Thymus (tissue), 11 donors: ENCODE measurements around the gene ENAH. TPM values are rescaled to one million over a fixed set of nuclear protein-coding genes. Genes with fewer than 3 reads are reported as not detected.

Experiments used
- DNase-seq, 9 donors: peaks; one replicate each; pipeline ENCODE4 v3.0.0-alpha.2; 2013; ENCODE audit warnings: low spot score in 9 of 9, low read depth in 6 of 9, missing footprints in 1 of 9
- H3K27ac ChIP-seq, 2 donors: one replicate each; pipeline ENCODE4 v1.5.1; 2013; ENCODE audit warnings: control low read depth in 1 of 2, low read depth in 1 of 2, low read length in 1 of 2, mild to moderate bottlenecking in 1 of 2, moderate library complexity in 1 of 2
- H3K27me3 ChIP-seq, 2 donors: one replicate each; pipeline ENCODE4 v1.5.1; 2013; ENCODE audit warnings: low read length in 1 of 2; ENCODE audit not compliant: control insufficient read depth in 2 of 2, insufficient read depth in 1 of 2
- H3K36me3 ChIP-seq, 2 donors: one replicate each; pipeline ENCODE4 v1.5.1; 2013; ENCODE audit warnings: low read length in 1 of 2, mild to moderate bottlenecking in 1 of 2, moderate library complexity in 1 of 2; ENCODE audit not compliant: control insufficient read depth in 2 of 2, insufficient read depth in 2 of 2
- H3K4me1 ChIP-seq, 2 donors: one replicate each; pipeline ENCODE4 v1.5.1; 2013; ENCODE audit warnings: low read length in 2 of 2; ENCODE audit not compliant: control insufficient read depth in 2 of 2, insufficient read depth in 2 of 2
- H3K4me3 ChIP-seq, 2 donors: one replicate each; pipeline ENCODE4 v1.5.1; 2013; ENCODE audit warnings: low read length in 2 of 2, control low read depth in 1 of 2, mild to moderate bottlenecking in 1 of 2
- H3K9me3 ChIP-seq, 2 donors: one replicate each; pipeline ENCODE4 v1.5.1; 2013; ENCODE audit warnings: low read length in 1 of 2, mild to moderate bottlenecking in 1 of 2; ENCODE audit not compliant: control insufficient read depth in 2 of 2, insufficient read depth in 1 of 2
- WGBS: extraction: QIAGEN DNeasy Blood & Tissue Kit; methylation state at CpG from one replicate; pipeline ENCODE4 v1.1.7; 2013; 5-methylcytosine and 5-hydroxymethylcytosine counted together
- polyA plus RNA-seq: library from polyadenylated mRNA; stranded (reverse); fragments of 200-250 nt; gene quantifications from one replicate; pipeline ENCODE4 v1.2.3, GENCODE V29; 2013
- total RNA-seq: library from RNA; stranded (reverse); fragments of 120-200 nt; gene quantifications from one replicate; pipeline ENCODE4 v1.2.4, GENCODE V29; 2013
- donor health status: healthy.

The ENAH gene
- total and polyA plus RNA-seq, 2 donors, result 18.3 to 19.5 TPM

DNA sequence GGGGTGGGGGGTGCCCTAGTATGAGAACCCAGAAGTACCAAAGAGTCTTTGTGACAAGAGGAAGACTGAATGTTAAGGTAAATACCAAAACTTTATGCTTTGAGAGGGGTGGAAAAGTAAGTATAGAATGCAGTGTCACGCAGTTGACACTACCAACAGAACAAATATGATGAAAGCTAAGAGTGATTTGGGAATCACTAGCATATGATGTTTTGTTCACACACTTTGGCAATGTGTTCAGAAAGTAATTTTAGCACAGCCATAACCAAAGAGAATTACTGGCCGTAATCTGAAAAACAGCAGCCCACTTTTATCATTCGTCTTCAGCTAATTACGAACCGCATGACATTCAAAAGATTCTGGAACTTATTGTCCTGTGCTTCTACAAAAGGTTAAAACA lies 59.5 kb downstream of the ENAH start:
- H3K9me3 ChIP-seq, result no peaks in the 10 kb centered on the region
- DNase-seq, result no peak
- H3K27me3 ChIP-seq, result no peaks in the 10 kb centered on the region
- WGBS, result 99% methylated on average over 5 of the region's 5 CpGs
- no peaks in the 10 kb centered on the region for H3K4me1 ChIP-seq
- H3K36me3 ChIP-seq, result no peaks in the 10 kb centered on the region
- H3K4me3 ChIP-seq, result no peak overlapping the region
- H3K27ac ChIP-seq, result no peak overlapping the region

DNA sequence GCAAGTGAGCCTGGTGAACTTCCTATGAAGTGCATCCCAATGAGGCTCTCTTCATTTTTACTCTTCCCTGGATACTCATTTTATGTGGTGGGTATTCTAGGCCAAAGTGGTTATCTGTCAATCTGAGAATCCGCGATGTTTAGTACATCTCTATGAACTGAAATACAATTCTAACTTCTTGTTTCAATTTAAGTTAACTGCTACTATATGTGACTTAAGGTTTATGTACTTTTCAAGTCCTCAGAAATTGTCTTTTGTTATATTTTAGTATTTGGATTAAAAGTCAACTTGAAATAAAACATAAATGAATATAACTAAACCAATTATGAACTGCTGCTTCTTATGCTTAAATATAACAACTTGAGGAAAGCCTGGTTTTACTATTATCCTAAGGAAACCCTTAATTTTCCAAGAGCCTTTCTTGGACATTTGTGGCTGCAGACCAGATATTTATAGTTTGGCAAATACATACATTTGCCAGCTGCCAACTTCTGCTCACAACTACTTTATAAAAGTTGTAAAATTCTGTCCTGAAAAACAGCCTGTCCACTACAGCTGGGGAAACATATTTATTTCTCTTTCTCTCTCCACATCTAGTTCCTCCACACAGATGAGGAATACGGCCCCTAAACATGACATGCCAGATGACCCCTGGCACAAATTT lies 60.4 kb downstream of the ENAH start:
- H3K27ac ChIP-seq, result no peak overlapping the region
- no peaks in the 10 kb centered on the region for H3K9me3 ChIP-seq
- H3K36me3 ChIP-seq, result no peaks in the 10 kb centered on the region
- 95% methylated on average over 3 of the region's 3 CpGs for WGBS
- no peaks in the 10 kb centered on the region for H3K4me1 ChIP-seq
- no peaks in the 10 kb centered on the region for H3K27me3 ChIP-seq
- no peak for DNase-seq
- H3K4me3 ChIP-seq, result no peak overlapping the region

DNA sequence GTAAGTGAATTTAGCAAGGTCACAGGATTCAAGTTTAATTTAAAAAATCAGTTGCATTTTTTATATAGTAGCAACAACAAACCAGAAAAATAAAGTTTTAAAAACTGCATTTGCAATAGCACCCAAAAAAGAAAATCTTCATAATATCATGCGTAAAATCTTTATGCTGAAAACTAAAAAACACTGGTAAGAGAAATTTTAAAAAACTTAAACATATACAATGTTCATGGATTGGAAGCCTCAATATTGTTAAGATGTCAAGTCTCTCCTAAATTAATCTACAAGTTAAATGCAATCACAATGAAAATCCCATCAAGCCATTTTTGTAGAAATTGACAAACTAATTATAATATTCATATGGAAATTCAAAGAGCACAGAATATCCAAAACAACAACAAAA lies 65.6 kb downstream of the ENAH start:
- H3K27me3 ChIP-seq, result no peaks in the 10 kb centered on the region
- 97% methylated on average over 1 of the region's 1 CpG for WGBS

DNA sequence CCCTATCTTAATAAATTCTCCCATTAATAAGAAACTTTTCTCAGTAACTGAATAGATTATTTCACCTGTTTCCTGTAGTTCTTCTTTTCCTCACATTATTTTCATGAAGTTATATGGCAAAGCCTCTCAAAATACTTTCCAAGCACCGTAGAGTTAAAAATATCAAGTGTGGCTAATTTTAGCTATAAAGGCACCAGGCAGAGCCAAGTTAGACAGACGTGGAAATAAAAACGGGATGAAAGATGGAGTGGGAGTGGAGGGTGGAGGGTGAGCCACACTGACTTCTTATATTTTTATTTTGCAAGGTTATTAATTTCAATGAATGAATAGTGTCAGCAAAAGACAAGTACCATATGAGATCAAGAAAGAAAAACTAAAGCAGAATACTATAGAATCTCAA lies 71.7 kb downstream of the ENAH start:
- no peaks in the 10 kb centered on the region for H3K27me3 ChIP-seq
- H3K27ac ChIP-seq, result no peak overlapping the region
- peaks cover 0 to 4% of the 10 kb centered on the region in 2 donors for H3K4me1 ChIP-seq
- H3K36me3 ChIP-seq, result no peaks in the 10 kb centered on the region
- no peak for DNase-seq
- no peaks in the 10 kb centered on the region for H3K9me3 ChIP-seq
- no peak overlapping the region for H3K4me3 ChIP-seq
- 80% methylated on average over 3 of the region's 3 CpGs for WGBS

More for the DNA sequence above, 65.6 kb downstream of the ENAH start:
- Histone ChIP-seq H3K9me3 (no peaks in the 10 kb centered on the region), H3K4me3 (no peak overlapping the region), H3K36me3 (no peaks in the 10 kb centered on the region), H3K4me1 (no peaks in the 10 kb centered on the region), H3K27ac (no peak overlapping the region)
- DNase-seq, result no peak

DNA sequence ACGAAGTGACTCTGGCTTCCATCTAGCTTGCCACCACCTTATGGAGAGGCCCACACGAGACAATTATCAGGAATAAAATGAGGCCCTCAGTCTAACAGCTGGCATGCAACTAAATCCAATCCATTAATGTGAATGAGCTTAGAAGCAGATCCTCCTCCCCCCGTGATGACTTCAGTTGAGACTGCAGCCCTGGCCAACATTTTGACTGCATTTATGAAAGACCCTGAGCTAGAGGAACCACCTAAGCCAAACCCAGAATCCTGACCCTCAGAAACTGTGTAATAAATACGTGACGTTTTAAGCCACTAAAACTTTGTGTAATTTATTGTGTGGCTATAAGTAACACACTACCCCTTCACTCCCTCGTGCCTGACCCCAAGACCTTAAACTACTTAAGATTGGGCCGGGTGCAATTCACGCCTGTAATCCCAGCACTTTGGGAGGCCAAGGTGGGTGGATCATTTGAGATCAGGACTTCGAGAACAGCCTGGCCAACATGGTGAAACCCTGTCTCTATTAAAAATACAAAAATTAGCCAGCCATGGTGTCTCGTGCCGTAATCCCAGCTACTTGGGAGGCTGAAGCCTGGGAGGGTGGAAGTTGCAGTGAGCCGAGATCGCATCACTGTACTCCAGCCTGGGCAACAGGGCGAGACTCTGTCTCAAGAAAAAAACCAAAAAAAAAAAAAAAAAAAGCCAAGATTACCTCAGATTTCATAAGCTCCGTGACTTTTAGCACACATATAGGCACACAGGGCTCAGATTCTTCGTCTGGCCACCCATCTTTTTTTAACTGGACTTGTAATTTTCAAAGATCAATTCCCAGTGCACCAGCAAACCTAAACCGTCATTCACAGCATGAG lies 72.5 kb downstream of the ENAH start:
- Histone ChIP-seq H3K4me1 (peaks cover 0 to 4% of the 10 kb centered on the region in 2 donors), H3K9me3 (no peaks in the 10 kb centered on the region), H3K27ac (no peak overlapping the region), H3K27me3 (no peaks in the 10 kb centered on the region), H3K36me3 (no peaks in the 10 kb centered on the region), H3K4me3 (no peak overlapping the region)
- DNase-seq, result no peak
- 91% methylated on average over 17 of the region's 17 CpGs for WGBS

DNA sequence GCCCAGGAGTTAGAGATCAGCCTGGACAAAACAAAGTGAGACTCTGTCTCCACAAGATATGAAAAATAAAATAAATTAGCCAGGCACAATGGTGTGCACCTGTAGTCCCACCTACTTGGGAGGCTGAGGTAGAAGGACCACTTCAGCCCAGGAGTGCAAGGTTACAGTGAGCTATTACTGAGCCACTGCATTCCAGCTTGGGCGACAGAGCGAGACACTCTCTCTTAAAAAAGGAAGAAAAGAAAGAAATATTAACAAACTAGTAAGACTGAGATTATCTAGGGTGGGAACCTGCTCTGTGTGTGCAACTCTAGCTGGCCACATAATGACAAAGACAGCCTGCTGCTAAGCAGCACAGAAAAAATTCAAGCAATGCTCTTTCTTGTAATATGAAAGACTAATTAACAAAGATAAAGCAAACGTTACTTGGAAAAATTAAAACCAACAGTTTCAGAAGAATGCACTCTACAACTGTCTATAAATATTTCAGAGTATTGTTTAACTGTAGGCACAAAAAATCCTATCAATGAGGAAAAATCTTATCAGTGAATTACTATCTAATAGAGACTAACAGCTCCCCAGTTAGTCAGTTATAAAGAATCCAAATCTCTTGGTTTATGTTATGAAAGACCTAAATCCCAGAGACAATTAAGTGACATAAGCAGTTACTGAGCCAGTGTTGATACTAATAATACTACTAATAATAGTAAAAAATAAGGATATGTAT lies 74.5 kb downstream of the ENAH start:
- H3K9me3 ChIP-seq, result no peaks in the 10 kb centered on the region
- H3K4me3 ChIP-seq, result no peak overlapping the region
- H3K27ac ChIP-seq, result no peak overlapping the region
- DNase-seq, result no peak
- peaks cover 0 to 4% of the 10 kb centered on the region in 2 donors for H3K4me1 ChIP-seq
- no peaks in the 10 kb centered on the region for H3K27me3 ChIP-seq
- no peaks in the 10 kb centered on the region for H3K36me3 ChIP-seq
- 97% methylated on average over 3 of the region's 3 CpGs for WGBS

DNA sequence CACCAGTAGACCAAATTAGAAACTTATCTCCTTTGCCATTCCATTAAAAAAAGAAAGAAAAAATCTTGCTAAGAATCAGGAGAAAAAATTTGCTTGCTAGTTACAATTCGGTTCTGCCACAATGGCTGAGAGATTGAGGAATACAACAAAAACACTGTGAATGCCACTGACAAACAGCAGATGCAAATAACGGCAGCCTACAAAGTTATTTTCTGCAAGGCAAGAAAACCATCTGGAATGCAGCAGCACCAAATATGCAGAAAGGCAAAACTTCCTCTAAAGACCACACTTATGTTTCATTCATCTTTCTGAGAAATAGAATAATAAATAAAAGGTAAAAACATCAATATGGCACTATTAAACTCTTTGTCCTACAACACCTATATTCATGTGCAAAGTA lies 75.7 kb downstream of the ENAH start:
- H3K27me3 ChIP-seq, result no peaks in the 10 kb centered on the region
- peaks cover 0 to 4% of the 10 kb centered on the region in 2 donors for H3K4me1 ChIP-seq
- 94% methylated on average over 2 of the region's 2 CpGs for WGBS
- DNase-seq, result no peak
- no peak overlapping the region for H3K4me3 ChIP-seq
- no peaks in the 10 kb centered on the region for H3K9me3 ChIP-seq
- no peak overlapping the region for H3K27ac ChIP-seq
- no peaks in the 10 kb centered on the region for H3K36me3 ChIP-seq

DNA sequence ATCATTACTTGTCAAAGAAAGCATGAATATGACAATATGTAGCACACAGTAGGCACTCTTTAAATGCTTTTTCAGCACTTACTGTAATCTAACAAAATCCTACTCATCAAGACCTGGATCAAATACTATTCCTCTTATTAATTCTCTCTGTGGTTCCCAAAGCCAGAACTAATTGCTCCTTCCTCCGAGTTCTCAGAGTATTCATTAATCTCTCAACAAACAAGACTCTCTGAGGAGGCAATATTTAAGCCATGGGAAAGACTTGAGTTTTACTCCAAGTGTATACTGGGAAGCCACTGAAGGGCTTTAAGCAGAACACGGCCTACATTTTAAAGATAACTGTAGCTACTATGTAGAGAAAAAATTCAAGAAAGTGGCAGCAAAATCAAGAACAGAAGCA lies 79.7 kb downstream of the ENAH start:
- Histone ChIP-seq H3K4me1 (peaks cover 0 to 4% of the 10 kb centered on the region in 2 donors), H3K4me3 (no peak overlapping the region), H3K9me3 (no peaks in the 10 kb centered on the region), H3K27ac (no peak overlapping the region), H3K36me3 (no peaks in the 10 kb centered on the region), H3K27me3 (no peaks in the 10 kb centered on the region)
- 97% methylated on average over 2 of the region's 2 CpGs for WGBS
- no peak for DNase-seq

DNA sequence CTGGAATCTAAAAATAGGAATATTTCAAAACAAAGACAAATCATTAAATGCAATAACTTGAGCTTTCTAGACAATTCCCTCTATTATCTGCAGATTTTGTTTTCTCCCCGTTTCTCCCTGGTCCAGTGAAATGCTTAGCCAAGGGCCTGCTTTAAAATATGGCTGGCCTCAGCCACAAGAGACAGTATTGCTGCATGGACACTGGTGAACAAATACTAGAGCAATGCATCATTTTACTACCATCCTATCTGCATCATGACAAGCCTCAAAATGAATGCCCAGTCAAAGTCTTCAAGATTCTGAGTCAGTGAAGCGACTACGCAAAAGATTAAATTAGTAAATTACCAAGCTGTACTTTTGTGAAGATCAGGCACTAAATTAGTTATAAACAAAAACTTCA lies 80.5 kb downstream of the ENAH start:
- Histone ChIP-seq H3K27ac (no peak overlapping the region), H3K4me3 (no peak overlapping the region), H3K27me3 (no peaks in the 10 kb centered on the region), H3K9me3 (no peaks in the 10 kb centered on the region), H3K36me3 (no peaks in the 10 kb centered on the region), H3K4me1 (peaks cover 0 to 4% of the 10 kb centered on the region in 2 donors)
- 98% methylated on average over 3 of the region's 3 CpGs for WGBS
- DNase-seq, result no peak
